Glomerular visceral epithelial cell (primary cell): Measurements from ENCODE around the gene NSMF.
A peak's percentile ranks its signal among the peaks of the same experiment; 100 is the strongest.

Experiments used
- DNase-seq: peaks from one replicate; pipeline ENCODE4 v3.0.0-alpha.2; 2016; ENCODE audit errors: extremely low spot score

The NSMF gene

GRCh38 chr9:137459152-137459600, at the start of gene NSMF:
Gene NSMF (minus strand): TSS chr9:137459334. CDS start chr9:137459102, 232 bp downstream.
- peak; percentile 92 for DNase-seq

- no peak for DNase-seq
These were observed 47.6 kb upstream of the NSMF start for GRCh38 chr9:137506702-137507171.

GRCh38 chr9:137506274-137506673, 47.1 kb upstream of the NSMF start:
- DNase-seq, result peak; percentile 13

- DNase-seq, result no peak
These were observed 46.4 kb upstream of the NSMF start for GRCh38 chr9:137505421-137506140.

- no peak for DNase-seq
These were observed 45.3 kb upstream of the NSMF start for GRCh38 chr9:137504432-137504777.

- no peak for DNase-seq
These were observed 43.1 kb upstream of the NSMF start for GRCh38 chr9:137502008-137502911.

- no peak for DNase-seq
These were observed 42.3 kb upstream of the NSMF start for GRCh38 chr9:137501457-137501856.

- DNase-seq, result no peak
These were observed 41.7 kb upstream of the NSMF start for GRCh38 chr9:137500666-137501397.

GRCh38 chr9:137499858-137500661, 40.9 kb upstream of the NSMF start:
- DNase-seq, result no peak

GRCh38 chr9:137499416-137499815, 40.3 kb upstream of the NSMF start:
- DNase-seq, result no peak

- DNase-seq, result no peak
These were observed 39.6 kb upstream of the NSMF start for GRCh38 chr9:137498720-137499150.

GRCh38 chr9:137497921-137498719, 39.0 kb upstream of the NSMF start:
- no peak for DNase-seq

GRCh38 chr9:137496601-137497375, 37.7 kb upstream of the NSMF start:
- DNase-seq, result no peak

GRCh38 chr9:137494550-137495351, 35.6 kb upstream of the NSMF start:
- DNase-seq, result no peak

- DNase-seq, result no peak
These were observed 35.0 kb upstream of the NSMF start for GRCh38 chr9:137494104-137494544.

GRCh38 chr9:137493364-137494103, 34.4 kb upstream of the NSMF start:
- no peak for DNase-seq

GRCh38 chr9:137492464-137493363, 33.6 kb upstream of the NSMF start:
- DNase-seq, result no peak
